Endothelial cell (in vitro differentiated cells): Measurements from ENCODE around the gene SLC22A6. TPM values are rescaled to one million over a fixed set of nuclear protein-coding genes. Genes with fewer than 3 reads are reported as not detected.
A peak's percentile ranks its signal among the peaks of the same experiment; 100 is the strongest.

ENCODE experiments used
- DNase-seq: peaks from one replicate; pipeline ENCODE4 v3.0.0; 2021; ENCODE audit warnings: low spot score
- H3K27ac Mint-ChIP-seq: one replicate; pipeline ENCODE4 v1.8.0; 2021; ENCODE audit warnings: mixed read lengths, inconsistent platforms; ENCODE audit not compliant: unreplicated experiment
- H3K27me3 Mint-ChIP-seq: one replicate; pipeline ENCODE4 v1.8.0; 2021; ENCODE audit warnings: mild to moderate bottlenecking, moderate library complexity, mixed read lengths, inconsistent platforms; ENCODE audit not compliant: unreplicated experiment
- H3K36me3 Mint-ChIP-seq: one replicate; pipeline ENCODE4 v1.8.0; 2021; ENCODE audit warnings: mild to moderate bottlenecking, low read depth, mixed read lengths, inconsistent platforms; ENCODE audit not compliant: unreplicated experiment
- H3K4me1 Mint-ChIP-seq: one replicate; pipeline ENCODE4 v1.8.0; 2021; ENCODE audit warnings: mild to moderate bottlenecking, mixed read lengths, inconsistent platforms; ENCODE audit not compliant: unreplicated experiment
- H3K4me3 Mint-ChIP-seq: one replicate; pipeline ENCODE4 v1.8.0; 2021; ENCODE audit warnings: mild to moderate bottlenecking, mixed read lengths, inconsistent platforms; ENCODE audit not compliant: unreplicated experiment
- H3K9me3 Mint-ChIP-seq: one replicate; pipeline ENCODE4 v1.8.0; 2021; ENCODE audit warnings: mixed read lengths, inconsistent platforms; ENCODE audit not compliant: unreplicated experiment
- CTCF ChIP-seq: fragments of 200-600 bp; sonication (generic); IDR thresholded peaks from one replicate; pipeline ENCODE4 v1.5.0; 2021; ENCODE audit warnings: antibody characterized with exemption; ENCODE audit not compliant: unreplicated experiment
- total RNA-seq: library from RNA; stranded (reverse); fragmentation: NEBNext Ultra II Directional; extraction: Animal tissue kit (Norgen Biotek cat#: 25700); gene quantifications from one replicate; pipeline ENCODE4 v1.2.1, GENCODE V29; 2021; ENCODE audit not compliant: unreplicated experiment

The SLC22A6 gene
- total RNA-seq, 1 donor from 2014 or later = not detected

- Mint-ChIP-seq H3K4me3 (peak overlapping the region; percentile 72), H3K27ac (no peak overlapping the region), H3K4me1 (peaks cover 38% of the 10 kb centered on the region), H3K9me3 (no peaks in the 10 kb centered on the region), H3K36me3 (peaks cover 13% of the 10 kb centered on the region), H3K27me3 (peaks cover 15% of the 10 kb centered on the region)
- DNase-seq = no peak
- TF ChIP-seq CTCF = no peak
These were observed 57.9 kb downstream of the SLC22A6 start for GRCh38 chr11:62926680-62927455.

Other genes with a start within 250 kb of the SLC22A6 start
- gene ZBTB3, start 230.8 kb downstream of the SLC22A6 start, total RNA-seq = 12.7 TPM
- gene POLR2G, start 223.4 kb downstream of the SLC22A6 start, total RNA-seq = 93.6 TPM
- 31.0 TPM for gene TAF6L, start 213.6 kb downstream of the SLC22A6 start, total RNA-seq
- gene TMEM179B, start 197.6 kb downstream of the SLC22A6 start, total RNA-seq = 26.7 TPM
- 13.9 TPM for gene TMEM223, start 193.0 kb downstream of the SLC22A6 start, total RNA-seq
- gene NXF1, start 179.5 kb downstream of the SLC22A6 start, total RNA-seq = 50.8 TPM
- gene STX5, start 152.9 kb downstream of the SLC22A6 start, total RNA-seq = 37.9 TPM
- not detected for gene TEX54, start 152.1 kb downstream of the SLC22A6 start, total RNA-seq
- 42.2 TPM for gene WDR74, start 145.4 kb downstream of the SLC22A6 start, total RNA-seq
- gene SLC3A2, start 104.1 kb downstream of the SLC22A6 start, total RNA-seq = 147 TPM
- not detected for gene CHRM1, start 63.6 kb downstream of the SLC22A6 start, total RNA-seq
- gene SLC22A8, start 30.9 kb upstream of the SLC22A6 start, total RNA-seq = not detected
- not detected for gene SLC22A24, start 159.3 kb upstream of the SLC22A6 start, total RNA-seq